Thymus (tissue), 11 donors: ENCODE measurements around the gene SMARCA2. TPM values are rescaled to one million over a fixed set of nuclear protein-coding genes. Genes with fewer than 3 reads are reported as not detected.

ENCODE experiments used
- DNase-seq, 9 donors: peaks; one replicate each; pipeline ENCODE4 v3.0.0-alpha.2; 2013; ENCODE audit warnings: low spot score in 9 of 9, low read depth in 6 of 9, missing footprints in 1 of 9
- H3K27ac ChIP-seq, 2 donors: one replicate each; pipeline ENCODE4 v1.5.1; 2013; ENCODE audit warnings: control low read depth in 1 of 2, low read depth in 1 of 2, low read length in 1 of 2, mild to moderate bottlenecking in 1 of 2, moderate library complexity in 1 of 2
- H3K27me3 ChIP-seq, 2 donors: one replicate each; pipeline ENCODE4 v1.5.1; 2013; ENCODE audit warnings: low read length in 1 of 2; ENCODE audit not compliant: control insufficient read depth in 2 of 2, insufficient read depth in 1 of 2
- H3K36me3 ChIP-seq, 2 donors: one replicate each; pipeline ENCODE4 v1.5.1; 2013; ENCODE audit warnings: low read length in 1 of 2, mild to moderate bottlenecking in 1 of 2, moderate library complexity in 1 of 2; ENCODE audit not compliant: control insufficient read depth in 2 of 2, insufficient read depth in 2 of 2
- H3K4me1 ChIP-seq, 2 donors: one replicate each; pipeline ENCODE4 v1.5.1; 2013; ENCODE audit warnings: low read length in 2 of 2; ENCODE audit not compliant: control insufficient read depth in 2 of 2, insufficient read depth in 2 of 2
- H3K4me3 ChIP-seq, 2 donors: one replicate each; pipeline ENCODE4 v1.5.1; 2013; ENCODE audit warnings: low read length in 2 of 2, control low read depth in 1 of 2, mild to moderate bottlenecking in 1 of 2
- H3K9me3 ChIP-seq, 2 donors: one replicate each; pipeline ENCODE4 v1.5.1; 2013; ENCODE audit warnings: low read length in 1 of 2, mild to moderate bottlenecking in 1 of 2; ENCODE audit not compliant: control insufficient read depth in 2 of 2, insufficient read depth in 1 of 2
- WGBS: extraction: QIAGEN DNeasy Blood & Tissue Kit; methylation state at CpG from one replicate; pipeline ENCODE4 v1.1.7; 2013; 5-methylcytosine and 5-hydroxymethylcytosine counted together
- polyA plus RNA-seq: library from polyadenylated mRNA; stranded (reverse); fragments of 200-250 nt; gene quantifications from one replicate; pipeline ENCODE4 v1.2.3, GENCODE V29; 2013
- total RNA-seq: library from RNA; stranded (reverse); fragments of 120-200 nt; gene quantifications from one replicate; pipeline ENCODE4 v1.2.4, GENCODE V29; 2013
- donor health status: healthy.

The SMARCA2 gene
- total and polyA plus RNA-seq, 2 donors, result 63.0 to 79.4 TPM

DNA sequence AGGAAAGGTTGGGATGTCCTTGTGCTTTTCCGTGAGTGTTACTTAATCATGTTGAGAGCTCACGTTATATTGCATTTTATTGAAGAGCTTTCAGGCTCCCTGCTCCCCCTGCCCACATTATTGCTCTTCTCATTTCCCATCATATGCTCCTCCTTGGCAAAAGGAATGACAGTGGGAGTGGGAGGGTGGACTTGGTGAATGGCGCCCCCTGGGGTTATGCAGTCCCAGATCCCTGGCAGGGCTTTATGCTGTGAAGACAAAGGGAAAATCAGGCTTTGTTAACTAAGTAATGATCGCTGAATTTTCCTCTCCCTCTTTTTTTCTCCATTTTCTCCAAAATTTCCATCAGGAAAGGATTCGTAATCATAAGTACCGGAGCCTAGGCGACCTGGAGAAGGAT is 166.6 kb downstream of the SMARCA2 start:
- Histone ChIP-seq H3K9me3 (no peaks in the 10 kb centered on the region), H3K36me3 (peaks cover 4 to 17% of the 10 kb centered on the region in 2 donors), H3K27ac (no peak overlapping the region), H3K4me3 (no peak overlapping the region), H3K4me1 (no peaks in the 10 kb centered on the region), H3K27me3 (no peaks in the 10 kb centered on the region)
- peak in 1 of 9 donors; percentile 10 for DNase-seq
- WGBS, result 85% methylated on average over 7 of the region's 7 CpGs

DNA sequence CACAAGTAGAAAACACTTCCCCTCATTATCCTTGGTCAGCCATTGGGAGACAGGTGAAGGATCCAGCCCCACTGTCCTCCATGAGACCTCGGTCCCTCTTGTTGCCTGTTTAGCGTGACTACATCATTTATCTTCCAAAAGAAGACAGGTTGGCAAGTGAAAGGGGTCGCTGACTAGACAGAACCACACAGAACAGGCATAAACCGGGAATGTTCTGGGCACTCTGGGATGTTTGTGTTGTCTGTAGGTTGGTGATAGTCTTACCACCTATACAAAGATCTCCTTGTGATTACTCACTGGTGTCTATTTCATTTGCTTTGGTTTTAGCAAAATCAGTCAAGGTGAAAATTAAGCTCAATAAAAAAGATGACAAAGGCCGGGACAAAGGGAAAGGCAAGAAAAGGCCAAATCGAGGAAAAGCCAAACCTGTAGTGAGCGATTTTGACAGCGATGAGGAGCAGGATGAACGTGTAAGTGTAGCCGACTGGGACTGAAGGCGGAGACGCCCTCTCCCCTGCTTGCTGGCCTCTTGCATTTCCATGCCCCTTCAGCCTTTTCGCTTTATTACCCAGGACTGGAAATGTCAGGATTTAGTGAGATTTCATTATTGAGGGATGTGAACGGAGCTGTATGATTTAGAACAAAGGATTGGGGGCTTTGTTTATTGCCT is 175.9 kb downstream of the SMARCA2 start:
- H3K4me1 ChIP-seq, result no peaks in the 10 kb centered on the region
- no peaks in the 10 kb centered on the region for H3K9me3 ChIP-seq
- no peak overlapping the region for H3K4me3 ChIP-seq
- H3K36me3 ChIP-seq, result peaks cover 4 to 19% of the 10 kb centered on the region in 2 donors
- no peaks in the 10 kb centered on the region for H3K27me3 ChIP-seq
- 98% methylated on average over 14 of the region's 14 CpGs for WGBS
- DNase-seq, result no peak
- H3K27ac ChIP-seq, result no peak overlapping the region

DNA sequence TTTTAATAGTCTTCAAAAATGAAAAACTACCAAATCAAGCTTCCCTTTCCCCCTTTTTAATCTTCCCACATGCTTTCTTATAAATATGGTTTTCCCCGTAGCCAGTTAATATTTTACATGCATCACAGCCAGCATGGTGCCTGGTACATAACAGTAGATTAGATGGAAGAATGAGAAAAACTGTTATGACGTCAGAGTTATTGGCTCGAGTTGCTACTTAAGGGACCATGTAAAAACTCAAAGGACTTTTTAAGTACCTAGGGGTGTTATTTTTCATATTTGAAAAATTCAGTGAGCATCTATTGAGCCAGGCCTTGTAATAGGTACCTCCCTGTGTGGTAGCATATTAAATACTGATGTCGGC is 176.4 kb downstream of the SMARCA2 start:
- no peak overlapping the region for H3K27ac ChIP-seq
- peaks cover 3 to 18% of the 10 kb centered on the region in 2 donors for H3K36me3 ChIP-seq
- 94% methylated on average over 4 of the region's 4 CpGs for WGBS
- H3K4me3 ChIP-seq, result no peak overlapping the region
- H3K9me3 ChIP-seq, result no peaks in the 10 kb centered on the region
- DNase-seq, result no peak
- H3K4me1 ChIP-seq, result no peaks in the 10 kb centered on the region
- no peaks in the 10 kb centered on the region for H3K27me3 ChIP-seq

DNA sequence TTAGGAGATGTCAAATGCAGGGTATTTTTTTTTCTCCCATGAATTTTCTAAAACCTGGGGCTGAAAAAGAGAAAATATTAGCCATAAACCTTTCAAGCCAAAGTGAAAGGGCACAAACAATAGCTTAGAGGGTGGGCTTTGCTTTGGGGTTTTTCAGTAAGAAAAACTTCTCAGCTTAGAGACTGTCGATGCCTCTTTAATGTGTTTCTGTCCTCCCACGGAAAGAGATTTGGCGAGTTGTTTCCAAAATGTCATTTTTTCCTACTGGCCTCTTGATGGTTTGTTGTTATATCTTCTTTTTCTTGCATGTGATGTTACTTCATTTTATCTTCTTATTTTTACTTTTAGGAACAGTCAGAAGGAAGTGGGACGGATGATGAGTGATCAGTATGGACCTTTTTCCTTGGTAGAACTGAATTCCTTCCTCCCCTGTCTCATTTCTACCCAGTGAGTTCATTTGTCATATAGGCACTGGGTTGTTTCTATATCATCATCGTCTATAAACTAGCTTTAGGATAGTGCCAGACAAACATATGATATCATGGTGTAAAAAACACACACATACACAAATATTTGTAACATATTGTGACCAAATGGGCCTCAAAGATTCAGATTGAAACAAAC is 177.3 kb downstream of the SMARCA2 start:
- Histone ChIP-seq H3K27me3 (no peaks in the 10 kb centered on the region), H3K4me1 (no peaks in the 10 kb centered on the region), H3K4me3 (no peak overlapping the region), H3K27ac (no peak overlapping the region), H3K9me3 (no peaks in the 10 kb centered on the region), H3K36me3 (peaks cover 0 to 11% of the 10 kb centered on the region in 2 donors)
- WGBS, result 94% methylated on average over 5 of the region's 5 CpGs
- DNase-seq, result no peak

DNA sequence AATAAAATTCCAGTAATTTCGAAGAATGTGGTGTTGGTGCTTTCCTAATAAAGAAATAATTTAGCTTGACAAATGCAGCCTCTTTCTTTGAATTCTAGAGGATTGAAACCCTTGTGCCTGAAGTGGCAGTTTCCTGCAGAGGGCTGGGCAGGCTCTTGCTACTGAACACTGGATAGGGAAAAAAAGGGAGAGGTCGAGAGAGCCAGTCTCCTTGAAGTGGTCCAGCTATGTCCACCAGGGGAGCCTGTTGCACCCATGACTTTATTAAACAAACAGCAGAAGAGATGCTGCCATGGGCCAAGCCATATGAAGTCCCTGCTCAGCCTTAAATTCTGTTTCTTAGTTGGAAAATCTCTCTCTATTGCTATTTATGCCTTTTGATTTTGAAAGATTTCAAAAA is 178.4 kb downstream of the SMARCA2 start:
- H3K27ac ChIP-seq, result no peak overlapping the region
- no peaks in the 10 kb centered on the region for H3K27me3 ChIP-seq
- H3K4me3 ChIP-seq, result no peak overlapping the region
- peaks cover 0 to 11% of the 10 kb centered on the region in 2 donors for H3K36me3 ChIP-seq
- no peaks in the 10 kb centered on the region for H3K9me3 ChIP-seq
- no peak for DNase-seq
- 97% methylated on average over 2 of the region's 2 CpGs for WGBS
- no peaks in the 10 kb centered on the region for H3K4me1 ChIP-seq

DNA sequence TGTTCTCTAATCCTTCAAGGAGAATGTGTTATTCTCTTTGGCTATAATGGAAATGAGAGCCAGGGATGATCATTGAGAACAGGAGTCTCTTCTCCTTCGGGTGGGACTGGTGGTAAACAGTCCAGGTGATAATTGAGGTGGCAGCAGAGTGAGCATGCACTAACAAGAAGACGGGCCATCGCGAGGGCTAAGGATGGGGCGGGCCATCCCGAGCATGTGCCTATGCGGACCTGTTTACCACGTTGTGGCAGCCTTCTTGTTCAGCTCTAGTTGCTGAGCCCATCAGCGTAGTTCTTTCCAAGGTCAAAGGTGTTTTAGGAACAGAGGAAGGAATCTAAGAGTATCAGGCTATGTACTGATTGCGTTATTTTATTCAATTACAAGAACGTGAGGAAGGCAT is 180.1 kb downstream of the SMARCA2 start:
- H3K36me3 ChIP-seq, result peaks cover 0 to 5% of the 10 kb centered on the region in 2 donors
- 88% methylated on average over 11 of the region's 11 CpGs for WGBS
- no peak for DNase-seq
- peaks cover 0 to 4% of the 10 kb centered on the region in 2 donors for H3K9me3 ChIP-seq
- no peak overlapping the region for H3K27ac ChIP-seq
- H3K4me1 ChIP-seq, result no peaks in the 10 kb centered on the region
- no peaks in the 10 kb centered on the region for H3K27me3 ChIP-seq
- no peak overlapping the region for H3K4me3 ChIP-seq

DNA sequence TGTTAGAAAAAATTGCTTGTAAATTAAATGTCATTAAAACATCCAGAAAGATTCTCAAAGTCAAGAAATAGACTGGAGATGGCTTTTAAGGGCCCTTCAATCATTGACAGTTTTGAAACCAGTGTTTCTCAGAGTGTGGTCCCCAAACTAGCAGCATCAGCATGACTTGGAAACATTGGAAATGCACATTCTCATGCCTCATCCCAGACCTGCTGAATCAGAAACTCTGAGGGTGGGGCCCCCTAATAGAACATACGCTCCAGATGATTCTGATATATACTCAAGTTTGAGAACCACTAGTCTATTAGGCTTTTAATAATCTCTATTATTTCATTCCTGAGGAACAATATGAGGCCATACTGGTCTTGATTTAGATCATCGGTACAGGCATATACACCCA is 181.6 kb downstream of the SMARCA2 start:
- H3K4me1 ChIP-seq, result no peaks in the 10 kb centered on the region
- no peak overlapping the region for H3K4me3 ChIP-seq
- no peak overlapping the region for H3K27ac ChIP-seq
- peaks cover 0 to 4% of the 10 kb centered on the region in 2 donors for H3K9me3 ChIP-seq
- WGBS, result 97% methylated on average over 2 of the region's 2 CpGs
- DNase-seq, result no peak
- no peaks in the 10 kb centered on the region for H3K27me3 ChIP-seq
- H3K36me3 ChIP-seq, result peaks cover 0 to under 1% of the 10 kb centered on the region in 2 donors

DNA sequence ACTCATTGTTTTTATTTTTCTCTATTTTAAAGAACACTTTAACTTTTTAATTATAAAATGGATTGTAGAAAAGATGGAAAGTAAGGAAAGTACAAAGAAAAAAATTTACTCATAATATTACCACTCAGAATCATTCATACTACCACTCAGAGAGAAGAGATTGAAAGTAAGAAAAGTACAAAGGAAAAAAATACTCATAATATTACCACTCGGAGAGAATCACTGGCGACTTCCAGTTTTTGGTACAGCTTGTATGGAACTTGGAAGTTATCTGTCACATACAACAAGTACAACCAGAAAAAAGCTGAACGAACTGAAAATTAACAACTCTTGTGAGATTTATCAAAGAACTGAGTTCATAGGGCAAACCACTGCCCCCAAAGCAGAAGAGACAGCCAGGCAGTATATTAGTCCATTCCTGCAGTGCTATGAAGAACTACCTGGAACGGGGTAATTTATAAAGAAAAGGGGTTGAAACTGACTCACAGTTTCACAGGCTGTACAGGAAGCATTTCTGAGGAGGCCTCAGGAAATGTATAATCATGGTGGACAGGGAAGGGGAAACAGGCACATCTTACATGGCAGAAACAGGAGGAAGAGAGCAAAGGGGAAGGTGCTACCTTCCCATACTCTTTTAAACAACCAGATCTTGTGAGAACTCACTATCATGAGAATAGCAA is 183.9 kb downstream of the SMARCA2 start:
- H3K4me1 ChIP-seq, result no peaks in the 10 kb centered on the region
- DNase-seq, result no peak
- 90% methylated on average over 4 of the region's 4 CpGs for WGBS

More for the DNA sequence above, 183.9 kb downstream of the SMARCA2 start:
- Histone ChIP-seq H3K27ac (no peak overlapping the region), H3K27me3 (no peaks in the 10 kb centered on the region), H3K4me3 (no peak overlapping the region), H3K36me3 (no peaks in the 10 kb centered on the region), H3K9me3 (peaks cover 0 to 4% of the 10 kb centered on the region in 2 donors)
